ENCODE results near the gene HOXB6. TPM values are rescaled to one million over a fixed set of nuclear protein-coding genes. Genes with fewer than 3 reads are reported as not detected.
A peak's percentile ranks its signal among the peaks of the same experiment; 100 is the strongest.

HOXB6 gene
- total RNA-seq, 2 experiments from 2014 or later, result 0.60 to 0.68 TPM

GRCh38 chr17:48590607-48591161 is 14.1 kb downstream of the HOXB6 start:
- Mint-ChIP-seq H3K9me3 (no peaks in the 10 kb centered on the region), H3K27me3 (peaks cover 85% of the 10 kb centered on the region), H3K27ac (no peak overlapping the region), H3K4me1 (peaks cover 46% of the 10 kb centered on the region), H3K4me3 (no peak overlapping the region), H3K36me3 (ENCODE audit: low read depth) (no peaks in the 10 kb centered on the region)
- no peak for DNase-seq
- ChIA-PET CTCF (interaction anchor here (0.7 to 5.8 kb wide), 5 partner anchors 98 to 510 kb away, joined by 3 to 62 read pairs (median 5); no protein-coding TSS in a partner anchor), POLR2A (interaction anchor here (1.4 to 1.9 kb wide), 2 partner anchors 255 to 257 kb away, joined by 3 to 8 read pairs; no protein-coding TSS in a partner anchor)

- Mint-ChIP-seq H3K27me3 (peaks cover 79% of the 10 kb centered on the region), H3K4me1 (peaks cover 48% of the 10 kb centered on the region), H3K27ac (no peak within 1 kb of the TSS), H3K36me3 (ENCODE audit: low read depth) (no peaks in the 10 kb centered on the region), H3K9me3 (no peaks in the 10 kb centered on the region), H3K4me3 (no peak within 1 kb of the TSS)
- DNase-seq, result no peak
- ChIA-PET CTCF (interaction anchor here (0.9 to 5.8 kb wide), 4 partner anchors 97 to 431 kb away, joined by 3 to 62 read pairs (median 8); no protein-coding TSS in a partner anchor), POLR2A (interaction anchor here (1.4 to 1.9 kb wide), 2 partner anchors 254 to 256 kb away, joined by 3 to 8 read pairs; no protein-coding TSS in a partner anchor)
Measured at GRCh38 chr17:48589831-48590606, 14.8 kb downstream of the HOXB6 start, which contains the start of gene HOXB3. TSS of gene HOXB3 (minus strand) at chr17:48590241. CDS start at chr17:48552474, 37,767 bp downstream.

GRCh38 chr17:48589060-48589830 is 15.5 kb downstream of the HOXB6 start:
- Mint-ChIP-seq H3K27ac (no peak overlapping the region), H3K9me3 (no peaks in the 10 kb centered on the region), H3K27me3 (peaks cover 78% of the 10 kb centered on the region), H3K4me1 (peaks cover 55% of the 10 kb centered on the region), H3K36me3 (ENCODE audit: low read depth) (no peaks in the 10 kb centered on the region), H3K4me3 (no peak overlapping the region)
- DNase-seq, result no peak
- ChIA-PET POLR2A (interaction anchor here (0.6 to 1.4 kb wide), 2 partner anchors 253 to 294 kb away, joined by 3 read pairs; no protein-coding TSS in a partner anchor), CTCF (interaction anchor here (1.0 to 2.5 kb wide), 5 partner anchors 29 to 281 kb away, joined by 3 to 12 read pairs (median 5); no protein-coding TSS in a partner anchor)

- H3K4me1 Mint-ChIP-seq, result peaks cover 51% of the 10 kb centered on the region
- ChIA-PET POLR2A (interaction anchor here (0.6 to 1.2 kb wide), 2 partner anchors 38 to 293 kb away, joined by 3 read pairs; partner anchors contain the start of gene HOXB9), CTCF (interaction anchor here (0.6 to 2.5 kb wide), 7 partner anchors 30 to 435 kb away, joined by 3 to 12 read pairs (median 4); no protein-coding TSS in a partner anchor)
- H3K36me3 Mint-ChIP-seq (ENCODE audit: low read depth), result no peaks in the 10 kb centered on the region
- H3K4me3 Mint-ChIP-seq, result no peak overlapping the region
- peaks cover 78% of the 10 kb centered on the region for H3K27me3 Mint-ChIP-seq
- H3K9me3 Mint-ChIP-seq, result no peaks in the 10 kb centered on the region
- no peak overlapping the region for H3K27ac Mint-ChIP-seq
- DNase-seq, result no peak
Measured at GRCh38 chr17:48588528-48588927, 16.3 kb downstream of the HOXB6 start.

GRCh38 chr17:48588074-48588415 is 16.7 kb downstream of the HOXB6 start:
- H3K9me3 Mint-ChIP-seq, result no peaks in the 10 kb centered on the region
- ChIA-PET POLR2A (interaction anchor here (0.7 to 1.2 kb wide), 6 partner anchors 13 to 236 kb away, joined by 3 to 4 read pairs (median 3); partner anchors contain the start of gene HOXB9), CTCF (interaction anchor here (0.5 to 2.5 kb wide), 10 partner anchors 30 to 435 kb away, joined by 3 to 12 read pairs (median 4); no protein-coding TSS in a partner anchor)

GRCh38 chr17:48587276-48588073 is 17.3 kb downstream of the HOXB6 start:
- no peak for DNase-seq
- no peaks in the 10 kb centered on the region for H3K9me3 Mint-ChIP-seq
- H3K36me3 Mint-ChIP-seq (ENCODE audit: low read depth), result no peaks in the 10 kb centered on the region
- CTCF ChIA-PET, result interaction anchor here (0.5 to 2.5 kb wide), 10 partner anchors 31 to 328 kb away, joined by 3 to 12 read pairs (median 3); no protein-coding TSS in a partner anchor
- H3K27ac Mint-ChIP-seq, result no peak overlapping the region
- H3K27me3 Mint-ChIP-seq, result peaks cover 79% of the 10 kb centered on the region
- peaks cover 45% of the 10 kb centered on the region for H3K4me1 Mint-ChIP-seq
- H3K4me3 Mint-ChIP-seq, result no peak overlapping the region
- POLR2A ChIA-PET, result interaction anchor here (0.7 to 1.2 kb wide), 6 partner anchors 14 to 235 kb away, joined by 3 to 4 read pairs (median 3); partner anchors contain the start of gene HOXB9

More at GRCh38 chr17:48588074-48588415, 16.7 kb downstream of the HOXB6 start:
- Mint-ChIP-seq H3K4me3 (no peak overlapping the region), H3K27me3 (peaks cover 78% of the 10 kb centered on the region), H3K4me1 (peaks cover 46% of the 10 kb centered on the region), H3K27ac (no peak overlapping the region), H3K36me3 (ENCODE audit: low read depth) (no peaks in the 10 kb centered on the region)
- DNase-seq, result no peak

GRCh38 chr17:48586355-48587258 is 18.2 kb downstream of the HOXB6 start:
- H3K27me3 Mint-ChIP-seq, result peaks cover 80% of the 10 kb centered on the region
- H3K36me3 Mint-ChIP-seq (ENCODE audit: low read depth), result no peaks in the 10 kb centered on the region
- H3K4me3 Mint-ChIP-seq, result peak overlapping the region; percentile 92
- ChIA-PET CTCF (interaction anchor here (0.6 to 1.0 kb wide), 3 partner anchors 39 to 133 kb away, joined by 3 read pairs; no protein-coding TSS in a partner anchor), POLR2A (interaction anchor here (1.0 kb wide), 2 partner anchors 95 to 234 kb away, joined by 3 to 4 read pairs; no protein-coding TSS in a partner anchor)
- no peaks in the 10 kb centered on the region for H3K9me3 Mint-ChIP-seq
- H3K4me1 Mint-ChIP-seq, result peaks cover 47% of the 10 kb centered on the region
- peak overlapping the region; percentile 19 for H3K27ac Mint-ChIP-seq
- DNase-seq, result peak; percentile 46

- no peaks in the 10 kb centered on the region for H3K9me3 Mint-ChIP-seq
- no peak for DNase-seq
- peaks cover 80% of the 10 kb centered on the region for H3K27me3 Mint-ChIP-seq
- POLR2A ChIA-PET, result no interaction called here
- H3K4me1 Mint-ChIP-seq, result peaks cover 66% of the 10 kb centered on the region
- peaks cover 3% of the 10 kb centered on the region for H3K36me3 Mint-ChIP-seq (ENCODE audit: low read depth)
- peak overlapping the region; percentile 92 for H3K4me3 Mint-ChIP-seq
- CTCF ChIA-PET, result interaction anchor here (1.0 to 2.4 kb wide), 4 partner anchors 9 to 276 kb away, joined by 4 to 14 read pairs (median 6); partner anchors contain the start of gene HOXB5
- no peak overlapping the region for H3K27ac Mint-ChIP-seq
Measured at GRCh38 chr17:48584223-48584741, 20.5 kb downstream of the HOXB6 start.

GRCh38 chr17:48583708-48584222 is 21.0 kb downstream of the HOXB6 start:
- Mint-ChIP-seq H3K36me3 (ENCODE audit: low read depth) (peaks cover 3% of the 10 kb centered on the region), H3K4me1 (peaks cover 71% of the 10 kb centered on the region), H3K27ac (no peak overlapping the region), H3K4me3 (peak overlapping the region; percentile 92), H3K9me3 (no peaks in the 10 kb centered on the region), H3K27me3 (peaks cover 80% of the 10 kb centered on the region)
- CTCF ChIA-PET, result interaction anchor here (0.5 to 2.4 kb wide), 5 partner anchors 9 to 276 kb away, joined by 4 to 14 read pairs (median 5); partner anchors contain the start of gene HOXB5
- POLR2A ChIA-PET, result interaction anchor here (0.8 to 1.1 kb wide), 2 partner anchors 130 to 250 kb away, joined by 3 to 6 read pairs; no protein-coding TSS in a partner anchor
- DNase-seq, result no peak

- POLR2A ChIA-PET, result interaction anchor here (0.5 to 1.1 kb wide), 6 partner anchors 11 to 251 kb away, joined by 3 to 6 read pairs (median 3); partner anchors contain the start of gene HOXB5
- no peak overlapping the region for H3K27ac Mint-ChIP-seq
- H3K9me3 Mint-ChIP-seq, result no peaks in the 10 kb centered on the region
- H3K36me3 Mint-ChIP-seq (ENCODE audit: low read depth), result peaks cover 3% of the 10 kb centered on the region
- CTCF ChIA-PET, result interaction anchor here (1.0 to 2.4 kb wide), 3 partner anchors 10 to 503 kb away, joined by 3 to 14 read pairs (median 6); partner anchors contain the start of gene HOXB5
- H3K27me3 Mint-ChIP-seq, result peaks cover 73% of the 10 kb centered on the region
- H3K4me3 Mint-ChIP-seq, result peak overlapping the region; percentile 65
- peaks cover 71% of the 10 kb centered on the region for H3K4me1 Mint-ChIP-seq
- no peak for DNase-seq
Measured at GRCh38 chr17:48582750-48583069, 22.1 kb downstream of the HOXB6 start.

Measured in activated CD4-positive, alpha-beta memory T cell treated with anti-CD3 and anti-CD28 coated beads, Interleukin-2, amount 10 ng/mL, durations not matched to agents 7 days and 5 days (primary cell).